Transverse colon (tissue), 4 donors: ENCODE data around the gene PRKCZ. TPM values are rescaled to one million over a fixed set of nuclear protein-coding genes. Genes with fewer than 3 reads are reported as not detected.
"Not testable (repeated sequence)": the region's sequence is repeated elsewhere in the genome, so short reads cannot be mapped to it uniquely, and the experiment has no call there.

Source experiments
- DNase-seq: peaks from one replicate; pipeline ENCODE4 v3.0.0-alpha.2; 2019
- H3K27ac ChIP-seq, 4 donors: fragments of 200-600 bp; sonication (generic); 2 replicates each; pipeline ENCODE4 v1.5.1; 2016 to 2018; ENCODE audit warnings: inconsistent platforms in 4 of 4
- H3K27me3 ChIP-seq: fragments of 200-600 bp; sonication (generic); 2 replicates; pipeline ENCODE4 v1.5.1; 2017; ENCODE audit warnings: inconsistent platforms
- H3K36me3 ChIP-seq, 4 donors: fragments of 200-600 bp; sonication (generic); 2 replicates each; pipeline ENCODE4 v1.5.1; 2017 to 2019; ENCODE audit warnings: inconsistent platforms in 4 of 4
- H3K4me1 ChIP-seq, 4 donors: fragments of 200-600 bp; sonication (generic); 2 replicates each; pipeline ENCODE4 v1.5.1; 2017 to 2020; ENCODE audit warnings: inconsistent platforms in 4 of 4
- H3K4me3 ChIP-seq, 4 donors: fragments of 200-600 bp; sonication (generic); 1 replicate in 1 of 4; 2 replicates in 3 of 4; pipeline versions ENCODE4 v1.5.1 to v1.6.1; 2017 to 2019; ENCODE audit warnings: inconsistent platforms in 4 of 4
- H3K9me3 ChIP-seq, 2 donors: fragments of 200-600 bp; sonication (generic); 2 replicates each; pipeline ENCODE4 v1.5.1; 2017 to 2019; ENCODE audit warnings: inconsistent platforms in 2 of 2
- CTCF ChIP-seq, 5 experiments: fragments of 200-600 bp in 3 of 5; fragments of 450-650 bp in 2 of 5; sonication (generic) in 3 of 5; IDR thresholded peaks; 1 replicate in 2 of 5; 2 replicates in 3 of 5; pipeline ENCODE4 v1.5.1; 2016 to 2017; ENCODE audit warnings: antibody characterized with exemption in 5 of 5, inconsistent platforms in 3 of 5, mild to moderate bottlenecking in 2 of 5, moderate library complexity in 1 of 5
- EP300 ChIP-seq: sonication (generic); formaldehyde crosslinking; IDR thresholded peaks from one replicate; pipeline ENCODE4 v1.6.1; 2017; ENCODE audit warnings: antibody characterized with exemption, low read depth
- POLR2A ChIP-seq: fragments of 450-650 bp; IDR thresholded peaks from one replicate; pipeline ENCODE4 v1.6.1; 2016; ENCODE audit warnings: antibody characterized with exemption, mild to moderate bottlenecking, moderate library complexity
- POLR2AphosphoS5 ChIP-seq, 3 donors: sonication (generic); formaldehyde crosslinking; IDR thresholded peaks; one replicate each; pipeline ENCODE4 v1.6.1; 2016; ENCODE audit warnings: antibody characterized with exemption in 3 of 3
- whole genome bisulfite sequencing, 2 donors: methylation state at CpG; one replicate each; pipeline ENCODE4 v1.1.5; 2018; ENCODE audit warnings: low coverage in 1 of 2; 5-methylcytosine and 5-hydroxymethylcytosine counted together
- in situ Hi-C, 4 donors: fragments of 200-750 bp; cut with MboI; loops; one replicate each; pipeline versions ENCODE4 v1.15.0 to v1.15.1; 2017; ENCODE audit warnings: low sequenced_read_pairs in 3 of 4, low pct_ligation_motif_present in 1 of 4, low pct_unique_long_range_greater_than_20kb in 1 of 4
- intact Hi-C: fragments of 100-400 bp; cut with DNase I; formaldehyde crosslinking; loops from one replicate; pipeline ENCODE4 v1.15.1; 2023; ENCODE audit warnings: low total_unique reads
- total RNA-seq, 4 donors: library from RNA; depleted of rRNA; stranded (reverse); fragments of >200 nt; gene quantifications; one replicate each; pipeline ENCODE4 v1.1.0, GENCODE V29; 2016

Gene PRKCZ
- total RNA-seq, 4 donors from 2014 or later, result 48.6 to 96.7 (median 54.4) TPM

- 94 to 98% methylated on average over 13 to 15 of the region's 15 CpGs for WGBS, 2 donors
- Histone ChIP-seq H3K36me3 (no peaks in the 10 kb centered on the region), H3K4me3 (no peak overlapping the region), H3K4me1 (no peaks in the 10 kb centered on the region), H3K9me3 (no peaks in the 10 kb centered on the region), H3K27ac (no peak overlapping the region), H3K27me3 (no peaks in the 10 kb centered on the region)
- in situ Hi-C loops, result no loop called here
- TF ChIP-seq POLR2A, result no peak
- no peak for TF ChIP-seq POLR2AphosphoS5 (IDR thresholded peaks at IDR 0.05)
- intact Hi-C loops, result no loop called here
- DNase-seq, result no peak
Measured at GRCh38 chr1:2113620-2114135, 63.5 kb downstream of the PRKCZ start.

GRCh38 chr1:2114635-2115007, 64.4 kb downstream of the PRKCZ start:
- H3K36me3 ChIP-seq, DNase-seq, H3K9me3 ChIP-seq, H3K27ac ChIP-seq, H3K27me3 ChIP-seq, H3K4me3 ChIP-seq, in situ Hi-C loops, H3K4me1 ChIP-seq, intact Hi-C loops: not testable (repeated sequence)
- WGBS, 2 donors, result 82 to 93% methylated on average over 9 to 14 of the region's 14 CpGs

- Histone ChIP-seq H3K4me1 (no peaks in the 10 kb centered on the region), H3K4me3 (no peak overlapping the region), H3K9me3 (no peaks in the 10 kb centered on the region), H3K27ac (no peak overlapping the region), H3K36me3 (no peaks in the 10 kb centered on the region), H3K27me3 (no peaks in the 10 kb centered on the region)
- intact Hi-C loops, result no loop called here
- in situ Hi-C loops, result no loop called here
- TF ChIP-seq CTCF (IDR thresholded peaks at IDR 0.05) (no peak), EP300 (no peak), POLR2A (no peak), POLR2AphosphoS5 (IDR thresholded peaks at IDR 0.05) (no peak)
- no peak for DNase-seq
- WGBS, 2 donors, result 85% methylated on average over 32 of the region's 33 CpGs; no CpG with 5 or more reads in 1 of the 2 donors
Measured at GRCh38 chr1:2115008-2115641, 64.9 kb downstream of the PRKCZ start.

- 82% methylated on average over 28 of the region's 28 CpGs; no CpG with 5 or more reads in 1 of the 2 donors for WGBS, 2 donors
- DNase-seq, result no peak
- intact Hi-C loops (no loop called here), in situ Hi-C loops (no loop called here)
- no peaks in the 10 kb centered on the region for H3K36me3 ChIP-seq
- no peaks in the 10 kb centered on the region for H3K27me3 ChIP-seq
- no peaks in the 10 kb centered on the region for H3K9me3 ChIP-seq
- H3K4me3 ChIP-seq, result no peak overlapping the region
- TF ChIP-seq POLR2AphosphoS5 (IDR thresholded peaks at IDR 0.05) (no peak), EP300 (no peak)
- no peaks in the 10 kb centered on the region for H3K4me1 ChIP-seq
- no peak overlapping the region for H3K27ac ChIP-seq
Measured at GRCh38 chr1:2115702-2116341, 65.6 kb downstream of the PRKCZ start.

- no peaks in the 10 kb centered on the region for H3K9me3 ChIP-seq
- no peak overlapping the region for H3K4me3 ChIP-seq
- 93 to 95% methylated on average over 4 to 5 of the region's 5 CpGs for WGBS, 2 donors
- TF ChIP-seq POLR2AphosphoS5 (IDR thresholded peaks at IDR 0.05) (no peak), POLR2A (no peak), EP300 (no peak), CTCF (IDR thresholded peaks at IDR 0.05) (no peak)
- in situ Hi-C loops, result no loop called here
- no peak for DNase-seq
- no peaks in the 10 kb centered on the region for H3K4me1 ChIP-seq
- intact Hi-C loops, result no loop called here
- H3K27me3 ChIP-seq, result no peaks in the 10 kb centered on the region
- H3K36me3 ChIP-seq, result no peaks in the 10 kb centered on the region
- H3K27ac ChIP-seq, result no peak overlapping the region
Measured at GRCh38 chr1:2119886-2120285, 69.7 kb downstream of the PRKCZ start.
